ENCODE data around the gene CAVIN1.
"Not testable (repeated sequence)": the region's sequence is repeated elsewhere in the genome, so short reads cannot be mapped to it uniquely, and the experiment has no call there.

The CAVIN1 gene

DNA sequence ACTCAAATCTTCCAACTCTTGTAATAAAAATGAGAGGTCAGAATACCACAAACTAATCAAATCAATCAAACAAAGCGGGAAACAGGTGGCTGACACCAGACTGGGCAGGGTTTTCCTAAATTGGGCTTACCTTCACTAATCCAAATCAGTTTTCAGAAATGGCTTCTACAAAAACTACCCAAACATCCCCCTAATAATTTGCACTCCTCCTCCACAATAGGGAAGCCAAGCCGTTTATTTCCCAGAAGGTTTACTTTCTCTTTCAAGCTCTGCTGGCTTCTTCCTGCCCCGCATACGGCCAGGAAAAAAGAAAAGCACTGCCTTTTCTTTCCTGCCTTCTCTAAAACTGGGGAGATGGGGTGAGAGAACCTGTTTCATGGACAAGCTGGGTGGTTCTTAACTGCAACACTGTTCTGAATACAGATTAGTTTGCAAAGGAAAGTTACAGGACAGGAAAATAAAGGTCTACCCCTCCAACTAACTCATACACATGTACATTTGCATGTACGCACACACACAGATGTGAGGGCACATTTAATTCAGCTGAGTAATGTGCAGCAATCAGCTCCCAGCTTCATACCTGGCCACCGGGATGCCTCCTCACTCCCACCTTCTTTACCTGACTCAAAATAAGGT lies 44.0 kb downstream of the CAVIN1 start:
- no peak for DNase-seq (ENCODE audit: low spot score)

DNA sequence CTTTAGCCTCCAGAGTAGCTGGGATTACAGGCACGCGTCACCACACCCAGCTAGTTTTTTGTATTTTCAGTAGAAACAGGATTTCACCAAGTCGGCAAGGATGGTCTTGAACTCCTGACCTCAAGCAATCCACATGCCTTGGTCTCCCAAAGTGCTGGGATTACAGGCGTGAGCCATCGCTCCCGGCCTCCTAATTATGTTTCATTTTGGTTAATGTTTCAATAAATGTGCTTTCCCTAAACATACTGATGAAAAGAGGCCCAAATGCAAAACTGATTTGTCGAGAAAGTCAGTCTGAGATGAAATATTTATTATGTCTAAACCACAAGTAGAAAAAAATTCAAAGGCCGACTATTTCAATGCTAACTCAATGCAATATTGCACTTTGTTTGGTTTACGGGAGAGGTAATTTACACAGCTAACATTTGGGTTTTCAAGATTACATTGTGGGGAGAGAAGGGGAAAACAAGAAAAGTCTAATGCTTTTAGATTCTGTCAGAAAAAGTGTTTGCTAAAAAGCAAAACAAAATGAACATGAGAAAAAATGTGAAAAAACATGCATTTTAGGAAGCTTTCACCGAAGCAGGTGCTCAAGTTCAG lies 44.6 kb downstream of the CAVIN1 start:
- DNase-seq (ENCODE audit: low spot score), result no peak

DNA sequence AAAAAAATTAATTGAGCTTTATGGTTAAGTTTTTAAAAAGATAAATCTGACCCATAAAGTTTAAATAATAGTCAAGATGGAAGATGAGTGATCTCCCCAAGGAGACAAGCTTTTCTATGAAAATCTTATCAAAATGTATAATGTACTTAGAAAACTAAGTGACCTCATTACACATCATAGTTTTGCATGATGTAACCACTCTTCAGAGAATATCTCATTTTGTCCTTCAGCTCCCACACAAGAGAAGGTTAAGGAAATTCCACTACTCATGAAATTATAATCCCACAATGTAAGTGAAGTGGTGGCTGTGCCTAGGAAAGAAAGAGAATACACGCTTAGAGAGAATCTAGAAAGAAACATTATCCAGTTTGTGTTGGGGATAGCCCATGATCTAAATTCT lies 49.2 kb downstream of the CAVIN1 start:
- DNase-seq (ENCODE audit: low spot score), result no peak

DNA sequence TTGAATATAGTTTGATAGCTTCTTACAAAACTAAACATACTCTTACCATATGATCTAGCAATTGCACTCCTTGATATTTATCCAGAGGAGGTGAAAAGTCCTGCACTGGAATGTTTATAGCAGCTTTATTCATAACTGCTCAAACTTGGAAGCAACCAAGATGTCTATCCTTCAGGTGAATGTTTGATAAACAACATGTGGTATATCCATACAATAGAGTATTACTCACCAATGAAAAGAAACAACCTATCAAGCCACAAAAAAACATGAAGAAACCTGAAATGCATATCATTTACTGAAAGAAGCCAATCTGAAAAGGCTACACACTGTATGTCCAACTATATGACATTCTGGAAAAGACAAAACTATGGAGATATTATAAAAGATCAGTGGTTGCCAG lies 50.9 kb downstream of the CAVIN1 start:
- DNase-seq (ENCODE audit: low spot score), result no peak

DNA sequence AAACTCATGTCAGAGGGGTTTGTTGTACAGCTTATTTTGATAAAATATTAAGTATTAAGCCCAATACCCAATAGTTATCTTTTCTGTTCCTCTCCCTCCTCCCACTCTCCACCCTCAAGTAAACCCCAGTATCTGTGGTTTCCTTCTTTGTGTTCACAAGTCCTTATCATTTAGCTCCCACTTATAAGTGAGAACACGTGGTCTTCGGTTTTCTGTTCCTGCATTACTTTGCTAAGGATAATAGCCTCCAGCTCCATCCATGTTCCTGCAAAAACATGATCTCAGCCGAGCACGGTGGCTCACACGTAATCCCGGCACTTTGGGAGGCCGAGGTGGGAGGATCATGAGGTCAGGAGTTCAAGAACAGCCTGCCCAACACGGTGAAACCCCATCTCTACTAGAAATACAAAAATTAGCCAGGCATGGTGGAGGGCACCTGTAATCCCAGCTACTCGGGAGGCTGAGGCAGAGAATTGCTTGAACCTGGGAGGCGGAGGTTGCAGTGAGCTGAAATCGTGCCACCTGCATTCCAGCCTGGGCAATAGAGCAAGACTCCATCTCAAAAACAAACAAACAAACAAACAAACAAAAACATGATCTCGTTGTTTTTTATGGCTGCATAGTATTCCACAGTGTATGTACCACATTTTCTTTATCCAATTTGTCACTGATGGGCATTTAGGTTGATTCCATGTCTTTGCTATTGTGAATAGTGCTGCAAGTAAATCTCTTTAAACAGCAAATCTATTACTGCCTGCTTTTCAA lies 54.1 kb downstream of the CAVIN1 start:
- DNase-seq (ENCODE audit: low spot score), result not testable (repeated sequence)

DNA sequence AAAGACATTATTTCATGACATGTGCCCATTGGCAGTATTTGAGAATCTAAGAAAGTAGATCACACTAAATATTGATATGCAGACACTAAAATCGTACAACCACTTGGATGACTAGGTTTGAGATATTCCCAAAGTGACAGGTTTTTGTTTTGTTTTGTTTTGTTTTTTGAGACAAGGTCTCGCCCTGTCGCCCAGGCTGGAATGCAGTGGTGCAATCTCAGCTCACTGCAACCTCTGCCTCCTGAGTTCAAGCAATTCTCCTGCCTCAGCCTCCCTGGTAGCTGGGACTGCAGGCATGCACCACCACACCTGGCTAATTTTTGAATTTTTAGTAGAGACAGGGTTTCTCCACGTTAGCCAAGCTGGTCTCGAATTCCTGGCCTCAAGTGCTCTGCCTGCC lies 54.7 kb downstream of the CAVIN1 start:
- DNase-seq (ENCODE audit: low spot score), result not testable (repeated sequence)

DNA sequence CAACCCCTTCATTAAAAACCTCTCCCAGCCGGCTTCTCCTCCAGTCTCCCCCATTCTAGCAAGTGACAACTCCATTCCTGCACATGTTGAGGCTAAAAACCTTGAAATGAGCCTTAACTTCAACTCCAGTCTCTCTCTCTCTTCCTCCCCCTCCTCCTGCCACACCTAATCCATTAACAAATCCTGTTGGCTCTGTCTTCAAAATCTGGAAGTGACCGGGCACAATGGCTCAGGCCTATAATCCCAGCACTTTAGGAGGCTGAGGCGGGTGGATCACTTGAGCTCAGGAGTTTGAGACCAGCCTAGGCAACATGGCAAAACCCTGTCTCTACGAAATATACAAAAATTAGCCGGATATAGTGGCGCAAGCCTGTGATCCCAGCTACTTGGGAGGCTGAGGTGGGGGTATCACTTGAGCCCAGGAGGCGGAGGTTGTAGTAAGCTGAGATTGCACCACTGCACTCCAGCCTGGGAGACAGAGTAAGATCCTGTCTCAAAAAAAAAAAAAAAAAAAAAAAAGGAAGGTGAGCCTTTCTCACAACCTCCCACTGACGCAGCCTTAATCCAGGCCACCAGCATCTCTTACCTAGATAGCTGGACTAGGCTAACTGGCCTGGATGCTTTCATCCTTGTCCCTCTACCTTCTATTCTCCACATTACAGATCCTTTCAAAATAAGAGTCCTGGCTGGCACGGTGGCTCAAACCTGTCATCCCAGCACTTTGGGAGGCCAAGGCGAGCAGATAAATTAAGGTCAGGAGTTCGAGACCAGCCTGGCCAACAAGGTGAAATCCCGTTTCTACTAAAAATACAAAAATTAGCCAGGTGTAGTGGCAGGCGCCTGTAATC lies 56.7 kb downstream of the CAVIN1 start:
- not testable (repeated sequence) for DNase-seq (ENCODE audit: low spot score)

DNA sequence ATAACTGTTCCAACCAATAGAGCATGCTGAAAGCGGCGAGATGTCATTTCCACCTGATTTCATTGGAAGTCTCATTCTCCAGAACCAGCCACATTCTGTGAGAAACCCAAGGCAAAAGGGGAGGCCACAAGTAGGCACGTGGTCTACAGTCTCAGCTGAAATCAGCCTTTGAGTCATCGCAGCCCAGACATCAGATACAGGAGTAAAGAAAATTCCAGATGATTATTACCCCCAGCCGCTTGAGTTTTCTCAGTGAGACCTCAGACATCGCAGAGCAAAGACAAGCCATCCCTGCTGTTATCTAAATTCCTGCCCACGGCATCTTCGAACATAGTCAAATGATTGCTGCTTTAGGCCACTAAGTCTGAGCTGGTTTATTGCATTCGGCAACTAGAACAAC lies 57.9 kb downstream of the CAVIN1 start:
- DNase-seq (ENCODE audit: low spot score), result peak; percentile 38

DNA sequence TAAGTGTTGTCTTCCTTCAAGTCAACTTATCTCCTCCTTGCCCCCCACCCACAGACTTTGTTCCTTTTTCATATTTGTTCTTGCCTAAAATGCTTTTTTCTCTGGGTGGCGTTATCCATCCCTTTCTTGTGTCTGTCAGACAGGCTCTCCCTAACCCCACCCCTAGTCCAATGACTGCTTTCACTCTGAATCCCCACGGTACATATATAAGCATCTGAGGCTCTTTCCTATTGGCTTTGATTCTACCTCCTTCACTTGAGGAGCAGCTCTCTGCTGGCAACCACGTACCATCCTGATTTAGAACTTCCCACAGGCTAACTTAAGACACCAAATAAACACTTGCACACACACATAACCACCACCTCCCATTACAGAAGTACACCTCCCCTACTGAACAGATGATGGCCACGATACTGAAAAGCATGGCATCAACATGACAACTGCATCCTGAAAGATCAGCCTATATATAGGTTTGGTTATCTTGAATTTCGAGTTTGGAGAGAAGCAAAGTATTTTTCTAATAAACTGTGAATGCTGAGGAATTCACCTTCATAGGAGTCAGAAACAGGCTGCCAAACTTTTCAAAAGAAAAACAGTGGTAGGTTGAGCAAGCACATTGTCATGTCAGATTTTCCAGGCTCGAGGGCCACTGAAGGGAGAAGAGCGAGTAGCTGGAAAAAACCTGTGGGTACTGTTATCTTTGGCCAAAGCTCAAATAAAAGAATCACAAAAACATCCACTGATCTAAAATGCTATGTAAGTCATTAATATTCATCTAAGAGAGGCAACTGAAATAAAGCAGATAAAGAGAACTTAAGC lies 59.1 kb downstream of the CAVIN1 start:
- DNase-seq (ENCODE audit: low spot score), result no peak

DNA sequence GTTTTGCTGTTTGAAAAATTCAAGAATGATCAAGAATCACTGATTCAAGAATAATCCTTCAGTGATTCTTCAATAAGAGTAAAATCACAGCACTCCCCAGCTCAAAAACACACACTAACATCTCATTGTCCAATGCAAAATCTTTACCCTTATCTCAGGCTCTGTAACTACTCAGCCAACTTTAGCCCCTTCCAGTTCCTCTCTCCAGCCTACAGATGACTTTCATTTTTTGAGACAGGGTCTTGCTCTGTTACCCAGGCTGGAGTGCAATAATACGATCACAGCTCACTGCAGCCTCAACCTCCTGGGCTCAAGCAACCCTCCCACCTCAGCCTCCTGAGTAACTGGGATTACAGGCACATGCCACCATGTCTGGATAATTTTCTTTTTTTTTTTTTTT lies 59.8 kb downstream of the CAVIN1 start:
- DNase-seq (ENCODE audit: low spot score), result no peak

DNA sequence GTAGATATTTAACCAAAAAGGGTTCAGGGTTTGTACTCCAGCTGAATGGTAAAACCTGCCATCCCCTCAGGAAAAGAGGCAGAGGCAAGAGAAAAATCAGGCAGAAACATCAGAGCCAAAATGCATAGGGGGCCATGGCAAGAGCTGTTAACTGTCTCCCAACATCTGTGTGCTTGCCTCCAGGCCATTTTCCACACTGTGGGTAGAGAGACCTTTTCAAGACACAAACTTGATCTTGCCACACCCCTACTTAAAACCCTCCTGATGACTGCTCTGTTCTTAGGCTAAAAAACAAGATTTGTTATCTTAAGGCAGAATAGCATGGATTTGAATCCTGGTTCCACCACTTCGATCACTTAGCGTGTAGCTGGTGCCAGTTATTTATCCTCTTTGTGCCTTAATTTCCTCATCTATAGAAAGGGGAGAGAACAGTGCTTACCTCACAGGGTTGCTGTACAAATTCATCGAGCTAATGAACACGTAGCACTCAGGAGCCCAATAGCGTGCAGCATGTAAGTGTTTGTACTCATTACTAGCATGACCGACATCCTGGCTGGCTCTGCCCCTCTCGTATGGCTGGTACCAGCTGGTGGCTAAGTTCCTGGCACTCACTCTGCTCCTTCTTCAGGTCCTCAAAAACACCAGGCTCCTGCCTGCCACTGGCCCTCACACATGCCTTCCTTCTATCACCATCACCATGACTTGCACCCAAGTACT lies 60.7 kb downstream of the CAVIN1 start:
- no peak for DNase-seq (ENCODE audit: low spot score)

DNA sequence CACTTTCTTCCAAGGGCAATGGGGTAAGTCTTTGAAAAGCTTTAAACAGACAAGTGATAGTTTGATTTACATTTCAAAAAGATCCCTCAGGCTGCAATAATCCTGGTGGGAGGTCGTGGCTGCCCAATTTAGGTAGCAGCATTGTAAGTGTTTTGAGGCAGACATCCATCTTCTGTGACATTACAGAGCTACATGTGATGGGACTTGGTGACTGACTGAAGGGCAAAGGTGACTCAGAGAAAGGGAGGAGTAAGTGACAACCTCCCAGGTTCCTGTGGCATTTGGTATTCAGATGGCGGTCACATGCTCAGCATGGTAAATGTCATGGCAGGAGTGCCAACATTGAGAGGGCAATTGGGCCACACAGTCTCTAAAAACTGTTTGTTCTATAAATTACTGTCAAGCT lies 61.3 kb downstream of the CAVIN1 start:
- DNase-seq (ENCODE audit: low spot score), result peak; percentile 69

DNA sequence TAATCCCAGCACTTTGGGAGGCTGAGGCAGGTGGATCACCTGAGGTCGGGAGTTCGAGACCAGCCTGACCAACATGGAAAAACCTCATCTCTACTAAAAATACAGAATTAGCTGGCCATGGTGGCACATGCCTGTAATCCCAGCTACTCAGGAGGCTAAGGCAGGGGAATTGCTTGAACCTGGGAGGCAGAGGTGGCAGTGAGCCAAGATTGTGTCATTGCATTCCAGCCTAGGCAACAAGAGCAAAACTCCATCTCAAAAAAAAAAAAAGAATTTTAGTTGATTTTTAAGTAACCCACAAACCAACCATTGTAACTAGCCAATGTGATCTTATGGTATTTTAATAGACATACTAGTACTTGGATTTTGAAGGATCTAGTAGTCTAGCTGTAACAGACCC lies 62.7 kb downstream of the CAVIN1 start:
- DNase-seq (ENCODE audit: low spot score), result not testable (repeated sequence)

DNA sequence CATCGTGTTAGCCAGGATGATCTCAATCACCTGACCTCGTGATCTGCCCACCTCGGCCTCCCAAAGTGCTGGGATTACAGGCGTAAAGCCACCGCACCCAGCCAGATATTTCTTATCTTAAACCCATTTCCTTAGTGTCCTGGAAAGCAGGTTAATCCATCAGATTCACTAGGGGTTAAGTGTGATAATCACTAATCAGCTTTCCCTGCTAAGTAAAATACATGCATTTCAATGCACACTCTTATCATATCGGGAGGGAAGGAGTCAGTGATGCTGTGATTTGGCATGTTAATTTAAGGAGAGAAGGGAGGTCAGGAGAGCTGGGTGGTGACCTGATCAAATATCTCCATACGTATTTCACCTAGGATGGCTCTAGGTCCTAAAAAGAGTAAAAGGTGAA lies 63.9 kb downstream of the CAVIN1 start:
- DNase-seq (ENCODE audit: low spot score), result no peak

DNA sequence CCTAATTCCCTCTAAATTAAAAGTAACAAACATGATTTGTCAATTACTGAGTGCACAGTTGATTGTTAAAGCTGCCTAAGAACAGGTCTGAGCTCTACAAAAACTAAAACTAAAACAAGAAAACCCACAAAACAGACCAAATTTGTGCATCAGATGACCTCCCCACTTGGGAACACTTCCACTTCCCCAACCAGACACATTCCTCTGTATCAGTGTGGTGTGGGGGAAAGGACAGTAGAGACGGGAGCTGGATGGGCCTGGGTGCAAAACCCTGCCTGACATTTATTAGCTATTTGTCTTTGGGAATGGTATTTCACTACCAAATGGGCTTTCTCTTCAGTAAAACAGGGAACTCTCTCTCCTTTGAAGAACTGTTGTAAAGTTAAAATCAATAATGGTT lies 64.6 kb downstream of the CAVIN1 start:
- DNase-seq (ENCODE audit: low spot score), result no peak

DNA sequence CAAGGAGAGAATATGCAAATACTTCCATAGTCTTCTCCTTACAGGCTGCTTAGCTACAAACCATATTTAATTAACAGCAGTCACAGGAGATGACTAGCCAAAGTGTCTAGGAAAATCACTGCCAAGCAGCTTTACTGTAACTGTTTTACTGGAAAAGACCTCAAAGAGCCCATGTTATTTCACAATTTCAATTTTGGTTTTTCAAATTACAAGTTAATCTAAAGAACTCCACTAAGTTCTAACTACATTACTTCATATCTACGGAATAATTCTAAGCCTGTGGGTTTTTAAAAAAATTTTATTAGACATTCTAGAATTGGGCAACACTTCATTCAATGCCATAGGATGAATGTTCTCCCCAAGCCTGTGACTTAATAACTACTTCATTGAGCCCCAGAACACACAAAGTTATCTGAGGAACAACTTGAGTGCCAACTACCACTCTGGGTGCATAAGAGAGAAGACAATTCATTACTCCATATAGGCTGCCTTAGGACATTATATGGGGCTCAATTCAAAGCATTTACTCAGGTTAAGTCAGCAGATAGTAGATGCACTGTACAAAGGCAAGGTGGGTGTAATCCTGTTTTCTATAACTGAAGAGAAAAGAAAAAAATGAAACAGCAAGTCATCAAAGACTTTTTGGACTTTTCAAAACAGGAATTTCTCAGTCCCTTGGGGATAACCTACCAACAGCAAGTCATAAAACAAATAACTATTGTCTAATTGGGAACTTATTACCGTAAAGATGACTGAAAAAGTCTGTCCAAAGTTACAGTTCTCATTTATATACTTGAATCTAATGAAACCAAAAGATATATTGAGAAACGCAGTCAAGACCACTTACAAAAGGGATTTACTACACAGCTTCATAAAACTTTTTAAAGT lies 67.9 kb downstream of the CAVIN1 start:
- no peak for DNase-seq (ENCODE audit: low spot score)
